Neuron (in vitro differentiated cells): ENCODE measurements around the gene RPS6KA2.

Source experiments
- H2AFZ ChIP-seq: one replicate; pipeline ENCODE4 v1.6.1; 2013; ENCODE audit warnings: low read depth, mild to moderate bottlenecking, inconsistent platforms, low read length, moderate library complexity
- H3K27me3 ChIP-seq: one replicate; pipeline ENCODE4 v1.6.1; 2013; ENCODE audit warnings: low read length; ENCODE audit not compliant: insufficient read depth
- H3K36me3 ChIP-seq: one replicate; pipeline ENCODE4 v1.6.1; 2013; ENCODE audit warnings: low read length; ENCODE audit not compliant: insufficient read depth
- H3K4me1 ChIP-seq: one replicate; pipeline ENCODE4 v1.6.1; 2013; ENCODE audit warnings: low read length; ENCODE audit not compliant: insufficient read depth
- H3K4me3 ChIP-seq: 2 replicates; pipeline ENCODE4 v1.5.1; 2013; ENCODE audit warnings: mild to moderate bottlenecking, low read length, moderate library complexity
- H3K9me3 ChIP-seq: one replicate; pipeline ENCODE4 v1.6.1; 2013; ENCODE audit warnings: low read length

The RPS6KA2 gene

DNA sequence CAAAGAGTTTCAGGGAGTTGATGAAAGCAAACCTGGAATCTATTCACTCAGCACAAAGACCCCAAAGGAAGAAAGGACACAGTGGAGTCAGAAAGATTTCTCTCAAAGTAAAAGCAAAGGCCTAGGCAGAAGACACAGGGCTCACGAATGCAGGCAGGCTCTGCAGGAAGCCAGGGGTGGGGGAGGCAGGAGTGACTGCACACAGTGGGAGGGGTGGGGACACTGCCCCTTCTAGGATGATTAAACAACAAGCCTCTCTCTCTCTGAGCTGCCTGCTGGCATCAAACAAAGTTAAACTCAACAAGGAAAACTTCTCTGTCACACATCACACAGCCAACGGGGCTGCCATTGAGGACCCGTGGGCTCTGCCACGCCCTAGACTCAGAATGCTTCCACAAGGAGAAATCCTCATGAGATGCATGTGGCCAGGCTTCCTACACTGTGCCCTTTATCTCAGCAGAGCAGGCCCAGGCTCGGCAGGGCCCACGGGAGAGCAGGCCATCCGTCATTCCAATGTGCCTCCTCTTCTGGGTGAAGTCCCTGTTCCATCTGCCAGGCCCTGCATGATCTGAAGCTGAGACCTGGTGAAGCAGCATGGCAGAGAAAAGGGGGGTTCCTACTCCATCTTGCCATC, 110.7 kb downstream of the RPS6KA2 start:
- Histone ChIP-seq H2AFZ (no peak overlapping the region), H3K27me3 (no peaks in the 10 kb centered on the region), H3K9me3 (peaks cover 10% of the 10 kb centered on the region), H3K4me3 (no peak overlapping the region), H3K36me3 (peaks cover 9% of the 10 kb centered on the region), H3K4me1 (no peaks in the 10 kb centered on the region)

DNA sequence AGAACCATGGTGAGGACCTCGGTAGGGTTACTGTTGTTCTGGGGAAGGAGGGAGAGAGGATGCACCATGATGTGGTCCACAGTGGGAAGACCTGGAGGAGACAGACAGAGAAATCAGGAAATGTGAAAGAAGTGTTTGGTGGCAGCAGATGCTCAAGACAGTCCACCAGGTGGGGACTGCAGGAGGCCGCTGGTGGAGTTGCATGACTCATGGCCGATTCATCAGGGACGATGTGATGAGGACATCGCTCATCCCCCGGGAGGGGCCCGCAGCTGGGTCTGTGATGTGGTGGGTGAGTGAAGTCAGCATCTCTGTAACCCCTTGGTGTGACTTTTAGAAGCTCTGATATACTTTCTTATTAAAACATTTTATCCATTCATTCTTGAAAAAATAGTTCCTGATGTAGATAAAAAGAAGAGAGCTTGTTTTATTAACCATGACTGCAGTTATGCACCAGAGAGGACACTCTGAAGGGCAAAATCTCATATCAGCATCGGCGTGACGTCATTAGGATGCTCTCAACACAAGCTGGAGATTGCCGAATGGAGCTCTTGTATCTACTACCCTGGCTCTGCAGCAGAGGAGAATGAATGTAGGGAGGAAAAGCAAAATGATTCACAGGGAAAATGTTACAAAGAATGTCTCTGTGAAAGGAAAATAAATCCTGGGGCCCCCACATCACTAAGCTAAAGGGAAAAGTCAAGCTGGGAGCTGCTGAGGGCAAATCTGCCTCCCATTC, 111.8 kb downstream of the RPS6KA2 start:
- H2AFZ ChIP-seq, result no peak overlapping the region
- peaks cover 6% of the 10 kb centered on the region for H3K9me3 ChIP-seq
- H3K36me3 ChIP-seq, result peaks cover 16% of the 10 kb centered on the region
- H3K27me3 ChIP-seq, result no peaks in the 10 kb centered on the region
- no peaks in the 10 kb centered on the region for H3K4me1 ChIP-seq
- H3K4me3 ChIP-seq, result no peak overlapping the region

DNA sequence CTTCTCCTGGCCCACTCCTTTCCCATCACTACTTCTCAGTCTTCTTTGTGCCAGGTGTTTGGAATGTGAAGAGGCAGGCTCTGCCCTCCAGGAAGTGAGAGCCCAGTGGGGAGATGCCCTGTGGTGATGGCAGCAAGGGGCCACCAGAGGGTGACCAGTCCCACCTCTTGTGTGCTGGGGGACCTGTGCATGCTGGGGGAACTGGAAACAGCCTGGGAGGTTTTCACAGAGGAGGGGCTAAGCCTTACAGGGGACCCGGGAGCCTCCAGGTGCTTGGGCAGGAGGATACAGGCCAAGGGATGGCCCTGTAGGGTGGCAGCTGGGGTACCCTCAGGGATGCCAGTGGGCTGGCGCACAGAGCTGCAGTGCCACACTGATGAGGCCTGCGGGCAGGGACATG, 112.9 kb downstream of the RPS6KA2 start:
- Histone ChIP-seq H3K4me1 (no peaks in the 10 kb centered on the region), H3K4me3 (no peak overlapping the region), H2AFZ (no peak overlapping the region), H3K27me3 (no peaks in the 10 kb centered on the region), H3K36me3 (peaks cover 23% of the 10 kb centered on the region), H3K9me3 (peaks cover 5% of the 10 kb centered on the region)

DNA sequence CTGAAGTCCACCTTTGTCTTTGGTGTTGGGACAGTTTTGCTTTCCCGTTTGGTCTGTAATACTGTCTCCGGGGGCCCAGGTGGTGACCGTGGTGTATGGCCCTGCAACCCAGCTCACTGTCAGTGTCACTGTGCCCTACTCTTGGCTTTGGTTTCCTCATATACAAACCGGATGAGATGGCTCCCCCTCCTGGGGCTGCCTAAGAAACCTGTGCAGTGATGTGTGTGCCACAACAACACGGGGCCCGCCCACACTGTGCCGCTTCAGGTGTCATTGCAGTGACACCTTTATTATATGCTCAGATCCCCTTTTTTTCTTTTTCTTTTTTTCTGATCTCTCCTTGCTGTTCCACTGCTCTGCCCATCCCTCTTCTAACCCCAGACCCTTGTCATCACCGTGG, 114.5 kb downstream of the RPS6KA2 start:
- no peaks in the 10 kb centered on the region for H3K4me1 ChIP-seq
- H3K36me3 ChIP-seq, result peaks cover 35% of the 10 kb centered on the region
- H3K27me3 ChIP-seq, result no peaks in the 10 kb centered on the region
- H2AFZ ChIP-seq, result no peak overlapping the region
- no peak overlapping the region for H3K4me3 ChIP-seq
- no peaks in the 10 kb centered on the region for H3K9me3 ChIP-seq

DNA sequence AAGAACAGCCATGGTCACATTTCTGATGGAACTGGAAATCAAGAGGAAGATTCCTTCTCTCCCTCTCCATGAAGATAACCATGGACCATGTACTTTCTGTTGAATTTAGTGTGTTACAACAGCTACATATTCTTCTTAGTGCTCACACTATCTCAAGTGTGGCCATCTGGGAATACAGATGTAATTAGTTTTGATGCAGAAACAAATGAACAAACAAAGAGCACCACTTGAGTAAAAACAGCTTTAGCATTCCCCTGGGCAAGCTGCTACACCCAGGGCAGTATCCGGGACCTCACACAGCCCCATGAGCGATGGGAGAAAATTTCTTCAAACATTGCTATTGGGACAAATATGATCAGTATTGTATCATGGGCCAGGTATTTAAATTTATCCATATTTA, 115.7 kb downstream of the RPS6KA2 start:
- no peaks in the 10 kb centered on the region for H3K9me3 ChIP-seq
- no peaks in the 10 kb centered on the region for H3K4me1 ChIP-seq
- no peak overlapping the region for H2AFZ ChIP-seq
- peaks cover 48% of the 10 kb centered on the region for H3K36me3 ChIP-seq
- H3K4me3 ChIP-seq, result no peak overlapping the region
- H3K27me3 ChIP-seq, result no peaks in the 10 kb centered on the region

DNA sequence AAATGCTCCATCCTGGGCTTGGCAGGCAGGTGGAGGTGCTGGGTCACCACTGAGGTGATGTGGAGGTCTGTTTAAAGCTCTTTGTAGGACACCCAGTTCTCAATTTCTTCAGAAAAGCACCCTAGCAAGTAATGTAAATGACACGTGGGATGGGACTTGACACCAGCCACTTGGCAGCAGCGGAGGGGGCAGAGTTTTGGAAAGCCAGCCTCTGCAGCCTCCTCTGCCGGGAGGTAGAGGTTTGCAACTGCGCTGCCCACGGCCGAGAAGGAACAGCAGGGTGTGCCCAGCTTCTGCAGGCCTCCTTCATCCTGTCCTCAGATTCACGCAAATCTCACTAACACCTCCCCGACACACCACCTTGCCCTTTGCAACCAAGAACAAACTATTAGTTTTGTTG, 117.9 kb downstream of the RPS6KA2 start:
- peaks cover 60% of the 10 kb centered on the region for H3K36me3 ChIP-seq
- no peaks in the 10 kb centered on the region for H3K27me3 ChIP-seq
- H3K4me3 ChIP-seq, result no peak overlapping the region
- no peaks in the 10 kb centered on the region for H3K4me1 ChIP-seq
- H3K9me3 ChIP-seq, result no peaks in the 10 kb centered on the region
- no peak overlapping the region for H2AFZ ChIP-seq

DNA sequence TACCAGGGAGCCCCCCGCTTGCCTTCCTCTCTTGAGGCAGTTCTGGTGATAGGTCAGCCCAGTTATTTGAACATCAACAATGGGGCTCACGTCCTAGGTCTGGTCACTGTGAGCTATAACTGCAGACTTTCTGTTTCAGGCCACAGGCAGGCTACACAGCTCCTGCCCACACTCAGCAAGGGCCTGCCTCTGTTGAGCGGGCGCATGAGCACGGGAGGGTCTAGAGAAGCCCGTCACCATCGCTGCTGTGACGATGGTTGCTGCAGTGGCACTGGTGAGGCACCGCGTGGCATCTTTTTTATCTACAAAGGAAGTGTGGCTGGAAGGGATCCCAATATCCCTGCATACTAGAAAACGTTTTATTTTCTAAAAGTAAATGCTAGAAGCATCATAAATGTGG, 118.3 kb downstream of the RPS6KA2 start:
- H3K36me3 ChIP-seq, result peaks cover 65% of the 10 kb centered on the region
- H3K4me3 ChIP-seq, result no peak overlapping the region
- H3K9me3 ChIP-seq, result no peaks in the 10 kb centered on the region
- H2AFZ ChIP-seq, result no peak overlapping the region
- no peaks in the 10 kb centered on the region for H3K27me3 ChIP-seq
- H3K4me1 ChIP-seq, result no peaks in the 10 kb centered on the region

DNA sequence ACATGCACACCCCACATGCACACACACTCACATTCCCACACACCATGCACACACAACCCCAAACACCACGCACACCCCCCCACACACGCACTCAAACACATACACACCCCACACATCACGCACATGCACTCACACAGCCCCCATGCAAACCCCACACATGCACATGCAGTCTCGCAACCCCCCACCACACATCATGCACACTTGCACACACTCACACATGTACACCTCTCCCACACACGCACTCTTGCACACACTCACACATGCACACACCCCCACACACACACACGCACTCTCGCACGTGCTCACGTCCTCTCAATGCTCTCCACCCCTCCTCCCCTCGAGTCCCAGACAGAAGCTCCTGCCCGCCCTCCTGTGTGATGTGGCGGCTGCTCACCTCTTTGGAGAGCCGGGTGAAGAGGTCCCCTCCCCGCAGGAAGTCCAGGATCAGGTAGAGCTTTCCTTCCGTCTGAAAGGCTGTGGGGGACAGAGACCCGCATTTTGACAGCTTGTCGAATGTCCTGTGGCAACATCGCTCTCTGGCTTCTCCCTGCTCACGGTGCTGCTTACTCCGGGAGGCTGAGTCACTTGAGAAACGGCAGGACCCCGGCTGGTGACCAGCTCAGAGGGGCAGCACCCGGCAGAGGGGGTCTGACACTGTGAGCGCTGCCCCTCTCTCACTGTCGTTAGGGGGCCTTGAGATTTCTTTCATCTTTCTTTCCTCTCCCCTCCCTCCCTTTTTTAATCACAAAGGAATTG, 119.1 kb downstream of the RPS6KA2 start:
- Histone ChIP-seq H2AFZ (no peak overlapping the region), H3K27me3 (no peaks in the 10 kb centered on the region), H3K4me3 (no peak overlapping the region), H3K9me3 (no peaks in the 10 kb centered on the region), H3K4me1 (no peaks in the 10 kb centered on the region), H3K36me3 (peaks cover 72% of the 10 kb centered on the region)

DNA sequence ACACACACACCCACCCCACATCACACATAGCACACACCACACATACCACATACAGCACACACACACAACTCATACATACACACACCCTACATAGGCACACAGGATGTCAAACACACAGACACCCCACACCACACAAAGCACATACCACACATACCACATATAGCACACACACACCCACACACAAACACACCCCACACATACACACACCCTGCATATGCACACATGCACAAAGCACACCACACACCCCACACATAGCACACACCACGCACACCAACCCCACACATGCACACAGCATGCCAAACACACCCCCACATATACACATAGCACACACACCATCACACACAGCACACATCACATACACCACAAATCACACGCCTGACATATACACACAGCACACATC, 119.7 kb downstream of the RPS6KA2 start:
- Histone ChIP-seq H3K4me3 (no peak overlapping the region), H3K9me3 (no peaks in the 10 kb centered on the region), H3K27me3 (no peaks in the 10 kb centered on the region), H3K36me3 (peaks cover 73% of the 10 kb centered on the region), H3K4me1 (no peaks in the 10 kb centered on the region), H2AFZ (no peak overlapping the region)

DNA sequence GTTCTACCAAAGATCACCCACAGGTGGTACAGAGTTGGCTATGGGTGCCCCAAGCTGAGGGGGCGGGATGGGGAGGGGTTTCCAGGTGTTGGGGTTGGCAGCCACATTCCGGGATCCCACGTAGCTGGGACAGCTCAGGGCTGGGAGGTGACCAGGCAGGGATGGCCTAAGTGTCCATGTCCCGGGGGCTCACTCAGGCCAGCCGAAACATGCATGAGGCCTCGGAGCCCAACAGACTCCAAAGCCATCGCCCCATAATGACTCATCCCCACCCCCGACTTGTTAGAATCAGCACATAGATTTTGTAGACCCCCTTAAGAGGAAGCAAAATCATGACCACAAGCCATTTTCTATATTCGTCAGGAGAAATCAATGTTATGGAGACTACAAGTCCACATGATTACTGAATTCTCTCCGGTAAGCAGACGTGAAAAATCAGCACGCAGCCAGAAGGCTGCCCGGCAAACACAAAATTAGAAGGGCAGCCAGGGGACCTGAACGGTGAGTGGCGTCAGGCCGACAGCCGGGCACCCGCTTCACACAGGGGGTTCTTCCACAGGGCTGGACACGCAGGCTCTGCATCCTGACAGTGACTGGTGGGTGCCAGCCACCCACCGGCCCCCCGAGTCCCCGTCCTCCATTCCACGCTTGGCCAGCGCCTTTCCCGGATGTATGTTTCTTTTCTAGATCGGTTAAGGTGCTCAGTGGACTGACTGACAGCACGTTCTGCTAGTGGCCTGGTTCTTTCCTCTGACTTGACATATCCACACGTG, 121.7 kb downstream of the RPS6KA2 start:
- Histone ChIP-seq H2AFZ (no peak overlapping the region), H3K4me3 (no peak overlapping the region), H3K4me1 (no peaks in the 10 kb centered on the region), H3K27me3 (no peaks in the 10 kb centered on the region), H3K36me3 (peaks cover 78% of the 10 kb centered on the region), H3K9me3 (no peaks in the 10 kb centered on the region)

DNA sequence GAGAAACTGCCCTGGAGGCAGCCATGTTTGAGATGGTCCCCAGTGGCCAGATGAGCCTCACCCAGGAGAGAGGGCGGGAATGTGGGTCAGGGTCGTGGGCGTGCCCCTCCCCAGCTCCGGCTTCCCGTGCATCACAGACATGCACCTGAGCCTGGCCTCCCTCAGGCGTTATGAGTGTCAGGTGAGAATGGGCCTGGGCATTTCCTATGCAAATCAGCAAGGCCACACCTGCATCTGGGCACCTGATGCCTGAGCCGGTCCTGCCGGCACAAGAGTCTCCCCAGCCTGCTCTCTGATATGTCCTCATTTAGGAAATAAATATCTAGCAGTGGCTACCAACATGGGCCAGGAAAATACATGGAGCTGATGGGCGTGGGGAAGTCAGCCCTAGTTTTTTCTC, 123.0 kb downstream of the RPS6KA2 start:
- Histone ChIP-seq H3K36me3 (peaks cover 76% of the 10 kb centered on the region), H2AFZ (no peak overlapping the region), H3K4me3 (no peak overlapping the region), H3K27me3 (no peaks in the 10 kb centered on the region), H3K4me1 (no peaks in the 10 kb centered on the region), H3K9me3 (peaks cover 3% of the 10 kb centered on the region)

DNA sequence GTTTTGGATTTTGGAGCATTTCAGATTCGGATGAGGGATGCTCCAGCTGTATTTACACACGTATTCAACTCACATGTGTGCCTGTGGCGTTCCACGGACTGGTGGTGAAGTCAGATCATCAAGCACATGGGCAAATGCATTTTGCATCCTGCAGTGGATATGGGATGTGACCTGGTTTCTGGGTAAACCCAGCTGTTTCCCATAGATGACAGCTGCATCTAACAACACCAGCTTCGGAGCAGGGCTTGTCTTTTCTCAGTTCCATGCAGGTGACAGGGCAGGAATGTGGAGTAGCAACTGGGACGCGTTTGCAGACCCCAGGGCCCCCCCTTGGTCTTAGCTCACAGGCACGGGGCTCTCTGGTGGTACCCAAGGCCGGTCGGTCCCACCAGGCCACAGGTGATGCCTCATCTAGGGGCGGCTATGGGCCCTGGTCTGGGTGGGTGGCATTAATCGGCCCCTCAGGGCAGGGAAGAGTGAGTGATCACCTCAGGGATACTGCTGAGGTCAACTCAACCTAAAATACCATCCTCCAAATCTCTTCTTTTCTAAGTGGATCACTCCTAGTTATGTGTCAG, 123.8 kb downstream of the RPS6KA2 start:
- no peak overlapping the region for H2AFZ ChIP-seq
- peaks cover 77% of the 10 kb centered on the region for H3K36me3 ChIP-seq
- H3K9me3 ChIP-seq, result peaks cover 7% of the 10 kb centered on the region
- H3K4me1 ChIP-seq, result no peaks in the 10 kb centered on the region
- no peak overlapping the region for H3K4me3 ChIP-seq
- no peaks in the 10 kb centered on the region for H3K27me3 ChIP-seq
